ENCODE data around the gene TBCB.

DNA sequence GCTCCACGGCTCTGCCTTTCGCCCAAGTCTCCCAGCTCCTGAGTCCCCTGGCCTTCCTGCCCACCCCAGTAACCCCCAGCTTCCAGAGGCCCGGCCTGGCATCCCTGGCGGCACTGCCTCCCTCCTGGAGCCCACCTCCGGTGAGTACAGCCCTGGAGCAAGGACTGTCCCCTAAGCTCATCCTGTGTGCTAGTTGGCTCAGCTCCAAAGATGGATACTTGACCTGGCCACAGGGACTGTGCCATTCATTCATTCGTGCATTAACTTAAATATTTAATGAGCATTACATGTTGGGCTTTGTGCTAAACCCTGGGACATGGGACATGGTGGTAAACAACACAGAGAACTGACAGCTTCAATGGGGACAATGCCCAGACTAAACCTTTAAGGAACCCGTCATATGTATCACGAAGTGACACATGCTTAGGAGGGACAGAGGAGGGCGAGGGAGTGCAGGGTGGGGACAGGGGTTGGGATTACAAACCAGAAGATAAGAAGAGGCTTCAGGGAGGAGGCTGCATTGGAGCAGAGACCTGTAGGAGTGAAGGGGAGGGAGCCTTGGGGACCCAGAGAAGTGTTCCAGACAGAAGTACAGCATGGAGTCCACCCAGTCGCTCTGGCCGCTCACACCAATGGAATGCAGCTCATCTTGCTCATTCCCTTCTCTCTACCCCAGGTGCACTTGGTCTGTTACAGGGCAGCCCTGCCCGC is 11.3 kb upstream of the TBCB start:
- TF ChIP-seq CTCF (IDR thresholded peaks at IDR 0.05) = no peak
- TF ChIP-seq MYC (IDR thresholded peaks at IDR 0.05; ENCODE audit: borderline replicate concordance, low read length) = no peak
- no peak for TF ChIP-seq ATOH8 (CRISPR knock-in tag; IDR thresholded peaks at IDR 0.05; ENCODE audit: low read depth)
- TF ChIP-seq, protein P1, sequence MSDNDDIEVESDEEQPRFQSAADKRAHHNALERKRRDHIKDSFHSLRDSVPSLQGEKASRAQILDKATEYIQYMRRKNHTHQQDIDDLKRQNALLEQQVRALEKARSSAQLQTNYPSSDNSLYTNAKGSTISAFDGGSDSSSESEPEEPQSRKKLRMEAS (IDR thresholded peaks at IDR 0.05) = no peak
- TF ChIP-seq ZSCAN20 (CRISPR knock-in tag; IDR thresholded peaks at IDR 0.05) = no peak
- TF ChIP-seq POLR2AphosphoS2 (conservative IDR thresholded peaks at IDR 0.05; ENCODE audit: low read length) = no peak
- TF ChIP-seq ESRRA (IDR thresholded peaks at IDR 0.05; ENCODE audit: borderline replicate concordance, low read length) = no peak
- no peak for TF ChIP-seq RFX5 (IDR thresholded peaks at IDR 0.05)
- TF ChIP-seq EP300 (IDR thresholded peaks at IDR 0.05) = no peak
- TF ChIP-seq ZC3H11A (IDR thresholded peaks at IDR 0.05) = no peak
- no peak for TF ChIP-seq NFE2L2 (conservative IDR thresholded peaks at IDR 0.05; ENCODE audit: low read length)

All from A549 (cell line).